Medulla oblongata (tissue), 1 donor: Measurements from ENCODE around the gene VASP.
A peak's percentile ranks its signal among the peaks of the same experiment; 100 is the strongest.

Source experiments
- DNase-seq: peaks from one replicate; pipeline ENCODE4 v3.0.0-alpha.2; 2015; ENCODE audit errors: extremely low spot score

Gene VASP

DNA sequence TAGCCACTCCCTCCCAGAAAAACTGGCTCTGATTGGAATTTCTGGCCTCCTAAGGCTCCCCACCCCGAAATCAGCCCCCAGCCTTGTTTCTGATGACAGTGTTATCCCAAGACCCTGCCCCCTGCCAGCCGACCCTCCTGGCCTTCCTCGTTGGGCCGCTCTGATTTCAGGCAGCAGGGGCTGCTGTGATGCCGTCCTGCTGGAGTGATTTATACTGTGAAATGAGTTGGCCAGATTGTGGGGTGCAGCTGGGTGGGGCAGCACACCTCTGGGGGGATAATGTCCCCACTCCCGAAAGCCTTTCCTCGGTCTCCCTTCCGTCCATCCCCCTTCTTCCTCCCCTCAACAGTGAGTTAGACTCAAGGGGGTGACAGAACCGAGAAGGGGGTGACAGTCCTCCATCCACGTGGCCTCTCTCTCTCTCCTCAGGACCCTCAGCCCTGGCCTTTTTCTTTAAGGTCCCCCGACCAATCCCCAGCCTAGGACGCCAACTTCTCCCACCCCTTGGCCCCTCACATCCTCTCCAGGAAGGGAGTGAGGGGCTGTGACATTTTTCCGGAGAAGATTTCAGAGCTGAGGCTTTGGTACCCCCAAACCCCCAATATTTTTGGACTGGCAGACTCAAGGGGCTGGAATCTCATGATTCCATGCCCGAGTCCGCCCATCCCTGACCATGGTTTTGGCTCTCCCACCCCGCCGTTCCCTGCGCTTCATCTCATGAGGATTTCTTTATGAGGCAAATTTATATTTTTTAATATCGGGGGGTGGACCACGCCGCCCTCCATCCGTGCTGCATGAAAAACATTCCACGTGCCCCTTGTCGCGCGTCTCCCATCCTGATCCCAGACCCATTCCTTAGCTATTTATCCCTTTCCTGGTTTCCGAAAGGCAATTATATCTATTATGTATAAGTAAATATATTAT, 33.3 kb upstream of the VASP start:
- DNase-seq, result no peak

DNA sequence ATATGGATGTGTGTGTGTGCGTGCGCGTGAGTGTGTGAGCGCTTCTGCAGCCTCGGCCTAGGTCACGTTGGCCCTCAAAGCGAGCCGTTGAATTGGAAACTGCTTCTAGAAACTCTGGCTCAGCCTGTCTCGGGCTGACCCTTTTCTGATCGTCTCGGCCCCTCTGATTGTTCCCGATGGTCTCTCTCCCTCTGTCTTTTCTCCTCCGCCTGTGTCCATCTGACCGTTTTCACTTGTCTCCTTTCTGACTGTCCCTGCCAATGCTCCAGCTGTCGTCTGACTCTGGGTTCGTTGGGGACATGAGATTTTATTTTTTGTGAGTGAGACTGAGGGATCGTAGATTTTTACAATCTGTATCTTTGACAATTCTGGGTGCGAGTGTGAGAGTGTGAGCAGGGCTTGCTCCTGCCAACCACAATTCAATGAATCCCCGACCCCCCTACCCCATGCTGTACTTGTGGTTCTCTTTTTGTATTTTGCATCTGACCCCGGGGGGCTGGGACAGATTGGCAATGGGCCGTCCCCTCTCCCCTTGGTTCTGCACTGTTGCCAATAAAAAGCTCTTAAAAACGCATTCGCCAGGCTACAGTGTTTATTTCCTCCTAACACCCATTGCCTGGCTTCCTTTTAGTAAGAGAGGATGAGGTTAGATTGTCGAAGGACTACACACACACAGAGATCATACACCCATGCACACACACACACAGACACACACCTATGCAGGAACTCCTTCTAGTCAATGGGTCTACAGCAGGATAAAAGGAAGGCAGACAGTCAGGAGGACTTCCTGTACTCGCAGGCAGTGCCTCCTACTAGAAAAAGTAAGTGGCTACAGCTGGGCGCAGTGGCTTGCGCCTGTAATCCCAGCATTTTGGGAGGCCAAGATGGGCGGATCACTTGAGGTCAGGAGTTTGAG, 32.4 kb upstream of the VASP start:
- no peak for DNase-seq

DNA sequence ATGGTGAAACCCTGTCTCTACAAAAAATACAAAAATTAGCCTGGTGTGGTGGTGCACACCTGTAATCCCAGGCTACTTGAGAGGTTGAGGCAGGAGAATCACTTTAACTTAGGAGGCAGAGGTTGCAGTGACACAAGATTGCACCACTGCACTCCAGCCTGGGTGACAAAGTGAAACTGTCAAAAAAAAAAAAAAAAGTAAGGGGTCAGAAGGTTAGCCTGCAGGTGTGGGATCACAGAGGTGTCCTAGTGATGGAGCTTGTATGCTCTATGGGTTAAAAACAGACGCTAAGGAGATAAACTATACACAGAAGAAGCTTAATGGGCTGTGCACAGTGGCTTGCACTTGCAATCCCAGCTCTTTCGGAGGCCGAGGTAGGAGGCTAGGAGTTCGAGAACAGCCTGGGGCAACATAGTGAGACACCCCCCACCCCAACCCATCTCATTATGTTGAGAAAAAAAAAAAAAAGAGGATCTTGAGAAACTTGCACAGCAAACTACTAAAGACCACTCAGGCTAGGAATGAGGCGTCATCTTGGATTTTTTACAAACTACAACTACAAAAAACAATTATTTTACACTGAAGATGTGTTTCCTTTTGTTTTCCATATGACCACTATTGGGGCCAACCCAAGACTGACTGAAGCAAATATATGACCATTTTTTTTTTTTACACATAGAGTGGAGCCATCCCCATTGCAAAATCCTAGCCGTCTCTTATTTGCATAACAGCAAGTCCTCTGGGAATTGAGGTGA, 31.6 kb upstream of the VASP start:
- DNase-seq, result no peak

DNA sequence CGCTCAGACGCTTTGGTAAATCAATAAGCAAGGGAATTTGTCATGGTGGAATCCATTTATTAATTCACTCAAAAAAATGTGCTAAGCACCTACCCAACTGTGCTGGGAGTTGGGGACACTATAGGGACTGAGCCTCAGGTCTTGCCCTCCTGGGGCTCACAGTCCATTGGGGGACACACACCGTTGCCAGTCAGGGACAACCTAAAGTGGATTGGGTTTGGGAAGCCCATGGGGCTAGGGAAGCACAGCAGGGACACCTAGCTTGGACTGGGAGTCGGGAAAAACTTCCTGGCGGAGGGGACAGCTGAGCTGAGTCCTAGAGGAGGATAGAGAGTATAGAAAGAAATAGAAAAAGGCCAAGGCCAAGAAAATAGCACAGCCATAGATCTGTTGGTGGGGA, 31.0 kb upstream of the VASP start:
- no peak for DNase-seq

DNA sequence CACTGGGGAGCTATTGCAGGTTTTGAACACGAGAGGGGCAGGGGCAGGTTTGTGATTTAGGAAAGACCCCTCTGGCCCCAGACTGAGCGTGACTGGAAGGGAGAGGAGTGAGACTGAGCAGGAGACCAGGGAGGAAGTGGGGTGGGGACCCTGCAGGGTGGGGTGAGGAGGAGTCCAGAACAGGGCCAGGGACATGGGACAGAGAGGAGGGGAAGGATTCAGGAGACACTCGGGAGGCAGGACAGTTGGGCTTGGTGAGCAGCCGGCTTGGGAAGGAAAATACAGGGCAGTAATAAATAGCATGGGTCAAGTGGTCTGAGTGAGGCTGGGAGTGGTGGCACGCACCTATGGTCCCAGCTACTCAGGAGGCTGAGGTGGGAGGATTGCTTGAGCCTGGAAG, 30.1 kb upstream of the VASP start:
- DNase-seq, result no peak

- DNase-seq, result no peak
Measured at GRCh38 chr19:45477713-45478453, 29.4 kb upstream of the VASP start.

GRCh38 chr19:45478454-45479238, 28.6 kb upstream of the VASP start:
- DNase-seq, result peak; percentile 92

DNA sequence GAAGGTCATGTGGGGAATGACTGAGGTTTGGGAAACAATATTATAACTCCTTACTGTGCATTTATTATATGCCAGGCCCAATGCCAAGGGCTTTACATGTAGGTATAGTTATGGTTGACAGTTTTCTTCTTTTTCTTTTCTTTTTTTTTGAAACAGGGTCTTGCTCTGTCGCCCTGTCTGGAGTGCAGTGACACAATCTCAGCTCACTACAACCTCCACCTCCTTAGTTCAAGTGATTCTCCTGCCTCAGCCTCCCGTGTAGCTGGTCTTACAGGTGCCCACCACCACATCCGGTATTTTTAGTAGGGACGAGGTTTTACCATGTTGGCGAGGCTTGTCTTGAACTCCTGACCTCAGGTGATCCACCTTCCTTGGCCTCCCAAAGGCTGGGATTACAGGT, 24.2 kb upstream of the VASP start:
- no peak for DNase-seq

GRCh38 chr19:45484273-45484945, 22.9 kb upstream of the VASP start:
- no peak for DNase-seq

DNA sequence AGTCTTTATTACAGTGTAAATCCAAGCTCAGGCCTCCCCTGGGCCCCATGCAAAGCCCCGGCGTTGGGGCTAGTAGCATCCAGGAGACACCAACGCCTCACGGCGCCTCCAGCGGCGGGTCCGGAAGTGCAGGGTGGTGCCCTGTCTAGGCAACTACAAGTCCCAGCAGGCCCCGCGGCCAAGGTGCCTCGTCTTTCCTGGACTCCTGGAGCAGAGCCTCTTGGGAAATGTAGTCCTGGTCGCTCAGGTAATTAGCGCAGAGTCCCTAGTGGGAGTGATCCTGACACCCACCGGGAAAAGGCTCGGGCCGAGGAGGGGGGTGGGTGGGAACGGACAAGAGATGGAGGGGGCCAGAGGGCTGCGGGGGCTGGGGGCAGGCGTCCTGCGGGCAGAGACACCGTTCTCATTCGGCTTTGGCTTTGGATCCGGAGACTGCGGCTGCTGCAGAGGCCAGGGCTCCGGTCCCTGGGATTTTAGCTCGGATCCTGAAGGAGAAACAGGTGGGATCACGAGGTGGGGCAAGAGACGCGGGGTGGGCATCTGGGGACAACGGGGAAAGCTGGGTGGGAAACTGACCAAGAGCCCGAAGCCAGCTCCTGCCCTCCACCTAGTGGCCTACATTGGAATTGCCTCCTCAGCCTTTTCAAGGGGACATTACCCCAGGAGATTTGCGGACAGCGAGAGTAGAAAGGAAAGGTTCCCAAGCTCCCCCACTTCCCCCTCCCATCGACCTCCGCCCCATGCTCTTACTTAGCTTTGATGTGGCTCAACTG, 21.8 kb upstream of the VASP start:
- DNase-seq, result peak; percentile 98

- no peak for DNase-seq
Measured at GRCh38 chr19:45488708-45489107, 18.6 kb upstream of the VASP start.

- no peak for DNase-seq
Measured at GRCh38 chr19:45489216-45489855, 17.9 kb upstream of the VASP start.

DNA sequence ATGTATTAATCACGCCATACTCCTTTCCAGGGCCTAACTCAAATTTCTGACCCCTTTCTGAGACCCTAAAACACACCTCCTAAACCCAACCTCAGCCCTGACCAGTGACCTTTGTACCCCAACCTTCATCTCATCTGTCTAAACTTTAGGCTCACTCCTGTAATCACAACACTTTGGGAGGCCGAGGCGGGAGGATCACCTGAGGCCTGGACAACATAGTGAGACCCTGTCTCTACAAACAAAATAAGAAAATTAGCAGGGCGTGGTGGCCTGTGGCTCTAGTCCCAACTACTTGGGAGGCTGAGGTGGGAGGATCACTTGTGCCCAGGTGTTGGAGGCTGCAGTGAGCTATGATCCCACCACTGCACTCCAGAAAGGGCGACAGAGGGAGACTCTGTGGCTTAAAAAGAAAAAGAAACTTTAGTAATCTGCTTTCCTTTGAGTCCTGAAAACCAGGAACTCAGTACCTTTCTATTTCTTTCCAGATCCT, 15.1 kb upstream of the VASP start:
- no peak for DNase-seq

- no peak for DNase-seq
Measured at GRCh38 chr19:45492627-45493470, 14.4 kb upstream of the VASP start.

DNA sequence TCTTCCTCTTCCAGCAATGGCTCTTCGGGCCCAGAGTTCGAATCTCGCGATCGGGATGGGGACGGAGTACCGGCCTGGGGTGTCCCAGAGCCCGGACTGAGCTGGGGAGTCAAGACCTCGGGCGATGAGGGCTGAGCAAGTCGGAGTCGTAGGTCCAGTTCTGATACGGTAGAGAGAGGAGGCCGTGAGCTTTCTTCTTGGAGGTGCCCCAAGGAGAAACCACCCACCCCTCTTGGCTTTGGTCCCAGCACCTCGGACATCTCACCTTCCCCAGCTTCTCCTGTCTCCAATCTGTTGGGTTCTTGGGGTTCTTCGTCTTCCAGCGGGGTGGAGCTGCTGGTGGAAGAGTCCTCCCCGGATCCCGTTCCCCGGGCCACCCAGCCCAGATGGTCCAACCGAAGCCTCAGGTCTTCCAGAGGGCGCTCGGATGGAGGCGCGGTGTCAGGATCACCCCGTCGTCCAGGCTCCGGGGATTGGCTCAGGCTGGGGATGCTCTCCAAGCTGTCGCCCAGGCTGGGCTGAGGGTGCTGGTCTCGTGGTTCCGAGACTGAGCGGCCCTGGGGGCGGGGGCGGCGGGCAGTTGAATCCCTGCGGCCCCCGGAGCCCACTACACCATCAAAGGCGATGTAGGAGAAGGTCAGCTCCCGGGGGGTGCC, 12.9 kb upstream of the VASP start:
- no peak for DNase-seq

GRCh38 chr19:45495178-45495577, 12.1 kb upstream of the VASP start:
- DNase-seq, result no peak
